WTC11 (cell line): Measurements from ENCODE around the gene OSBP2.

Experiments used
- ATF3 ChIP-seq: sonication (generic); formaldehyde crosslinking; conservative IDR thresholded peaks from 2 replicates; pipeline ENCODE4 v1.8.1; 2022; ENCODE audit warnings: mild to moderate bottlenecking, missing genetic modification reagents
- GABPB1 ChIP-seq: sonication (generic); formaldehyde crosslinking; IDR thresholded peaks from 2 replicates; pipeline ENCODE4 v1.8.1; 2023; ENCODE audit warnings: mild to moderate bottlenecking, missing genetic modification reagents
- KAT7 ChIP-seq: sonication (generic); formaldehyde crosslinking; IDR thresholded peaks from 2 replicates; pipeline ENCODE4 v1.8.1; 2023; ENCODE audit warnings: missing genetic modification reagents, mild to moderate bottlenecking, borderline replicate concordance
- MAX ChIP-seq: sonication (generic); formaldehyde crosslinking; IDR thresholded peaks from 2 replicates; pipeline ENCODE4 v1.8.0; 2022; ENCODE audit warnings: mild to moderate bottlenecking, missing genetic modification reagents
- SMAD4 ChIP-seq: sonication (generic); formaldehyde crosslinking; IDR thresholded peaks from 2 replicates; pipeline ENCODE4 v1.8.0; 2022; ENCODE audit warnings: mild to moderate bottlenecking, missing genetic modification reagents
- SP1 ChIP-seq: sonication (generic); formaldehyde crosslinking; conservative IDR thresholded peaks from 2 replicates; pipeline ENCODE4 v1.8.1; 2022; ENCODE audit warnings: missing genetic modification reagents
- ZNF263 ChIP-seq: sonication (generic); formaldehyde crosslinking; IDR thresholded peaks from 2 replicates; pipeline ENCODE4 v1.8.1; 2022; ENCODE audit warnings: low read depth, mild to moderate bottlenecking, moderate library complexity, missing genetic modification reagents
- ZNF512 ChIP-seq: sonication (generic); formaldehyde crosslinking; IDR thresholded peaks from 2 replicates; pipeline ENCODE4 v1.8.1; 2022; ENCODE audit warnings: missing genetic modification reagents, borderline replicate concordance
- TF ChIP-seq, protein P1 (sequence below): fragments of 200-600 bp; IDR thresholded peaks from 2 replicates; pipeline ENCODE4 v1.8.0; 2022; ENCODE audit warnings: antibody characterized with exemption
- TF ChIP-seq, protein P2 (sequence below): sonication (generic); formaldehyde crosslinking; IDR thresholded peaks from 2 replicates; pipeline ENCODE4 v1.8.1; 2022; ENCODE audit warnings: low read depth, mild to moderate bottlenecking, moderate library complexity, missing genetic modification reagents, borderline replicate concordance

DNA sequence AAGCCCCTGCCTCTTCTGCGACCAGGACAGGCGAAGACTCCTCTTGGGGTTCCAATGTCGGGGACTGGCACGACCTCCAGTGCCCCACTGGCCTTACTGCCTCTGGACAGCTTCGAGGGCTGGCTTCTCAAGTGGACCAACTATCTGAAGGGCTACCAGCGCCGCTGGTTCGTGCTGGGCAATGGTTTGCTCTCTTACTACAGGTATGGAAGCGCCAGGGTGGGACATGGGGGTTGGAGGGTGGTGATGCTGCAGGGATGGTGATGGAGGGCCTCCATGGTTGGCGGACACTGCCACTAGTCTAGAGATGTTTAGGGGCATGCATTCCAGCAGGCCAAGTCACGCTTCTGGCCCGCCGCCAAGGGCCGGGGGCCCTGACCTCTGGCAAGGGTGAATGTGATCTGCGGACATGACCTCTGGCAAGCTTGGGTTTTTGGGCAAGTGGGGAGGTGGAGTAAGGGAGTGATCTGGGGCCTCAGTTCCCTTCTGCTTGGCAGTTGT lies 727 bp downstream of the OSBP2 start:
- TF ChIP-seq, protein P1, sequence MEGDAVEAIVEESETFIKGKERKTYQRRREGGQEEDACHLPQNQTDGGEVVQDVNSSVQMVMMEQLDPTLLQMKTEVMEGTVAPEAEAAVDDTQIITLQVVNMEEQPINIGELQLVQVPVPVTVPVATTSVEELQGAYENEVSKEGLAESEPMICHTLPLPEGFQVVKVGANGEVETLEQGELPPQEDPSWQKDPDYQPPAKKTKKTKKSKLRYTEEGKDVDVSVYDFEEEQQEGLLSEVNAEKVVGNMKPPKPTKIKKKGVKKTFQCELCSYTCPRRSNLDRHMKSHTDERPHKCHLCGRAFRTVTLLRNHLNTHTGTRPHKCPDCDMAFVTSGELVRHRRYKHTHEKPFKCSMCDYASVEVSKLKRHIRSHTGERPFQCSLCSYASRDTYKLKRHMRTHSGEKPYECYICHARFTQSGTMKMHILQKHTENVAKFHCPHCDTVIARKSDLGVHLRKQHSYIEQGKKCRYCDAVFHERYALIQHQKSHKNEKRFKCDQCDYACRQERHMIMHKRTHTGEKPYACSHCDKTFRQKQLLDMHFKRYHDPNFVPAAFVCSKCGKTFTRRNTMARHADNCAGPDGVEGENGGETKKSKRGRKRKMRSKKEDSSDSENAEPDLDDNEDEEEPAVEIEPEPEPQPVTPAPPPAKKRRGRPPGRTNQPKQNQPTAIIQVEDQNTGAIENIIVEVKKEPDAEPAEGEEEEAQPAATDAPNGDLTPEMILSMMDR: no peak
- TF ChIP-seq SMAD4 (no peak), ATF3 (CRISPR knock-in tag) (no peak), SP1 (CRISPR knock-in tag) (no peak), MAX (CRISPR knock-in tag) (no peak), ZNF263 (CRISPR knock-in tag) (no peak), GABPB1 (CRISPR knock-in tag) (no peak), KAT7 (no peak), ZNF512 (CRISPR knock-in tag) (no peak)
- TF ChIP-seq, protein P2, sequence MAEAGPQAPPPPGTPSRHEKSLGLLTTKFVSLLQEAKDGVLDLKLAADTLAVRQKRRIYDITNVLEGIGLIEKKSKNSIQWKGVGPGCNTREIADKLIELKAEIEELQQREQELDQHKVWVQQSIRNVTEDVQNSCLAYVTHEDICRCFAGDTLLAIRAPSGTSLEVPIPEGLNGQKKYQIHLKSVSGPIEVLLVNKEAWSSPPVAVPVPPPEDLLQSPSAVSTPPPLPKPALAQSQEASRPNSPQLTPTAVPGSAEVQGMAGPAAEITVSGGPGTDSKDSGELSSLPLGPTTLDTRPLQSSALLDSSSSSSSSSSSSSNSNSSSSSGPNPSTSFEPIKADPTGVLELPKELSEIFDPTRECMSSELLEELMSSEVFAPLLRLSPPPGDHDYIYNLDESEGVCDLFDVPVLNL (CRISPR knock-in tag): no peak
